HEK293T (cell line): ENCODE data around the gene EIF2B5.

Experiments
- CTCF ChIA-PET: fragments of 350-600 bp; formaldehyde crosslinking; extraction: SDS; loops from one replicate; lab custom pipeline; 2021; ENCODE audit warnings: antibody characterized with exemption, inconsistent platforms; lab: Yijun Ruan, JAX
- POLR2A ChIA-PET: fragments of 350-600 bp; formaldehyde crosslinking; extraction: SDS; loops from one replicate; lab custom pipeline; 2020; ENCODE audit warnings: antibody characterized with exemption, inconsistent platforms; lab: Yijun Ruan, JAX
- DNase-seq: peaks from one replicate; pipeline ENCODE4 v3.0.0; 2012; ENCODE audit warnings: mixed read lengths; ENCODE audit errors: extremely low spot score
- ARNT ChIP-seq: fragments of 450-650 bp; IDR thresholded peaks from 2 replicates; pipeline ENCODE4 v1.6.1; 2017; ENCODE audit warnings: mild to moderate bottlenecking
- BHLHE40 ChIP-seq: fragments of 450-650 bp; IDR thresholded peaks from 2 replicates; pipeline ENCODE4 v1.6.1; 2016; ENCODE audit warnings: mild to moderate bottlenecking, moderate library complexity, borderline replicate concordance
- CTBP1 ChIP-seq: fragments of 450-650 bp; IDR thresholded peaks from 2 replicates; pipeline ENCODE4 v1.6.1; 2016; ENCODE audit warnings: borderline replicate concordance
- ELF4 ChIP-seq: fragments of 450-650 bp; IDR thresholded peaks from 2 replicates; pipeline ENCODE4 v1.6.1; 2017; ENCODE audit warnings: antibody characterized with exemption
- FOXA1 ChIP-seq: fragments of 450-650 bp; IDR thresholded peaks from 2 replicates; pipeline ENCODE4 v1.6.1; 2016; ENCODE audit warnings: mild to moderate bottlenecking
- FOXK2 ChIP-seq: fragments of 450-650 bp; IDR thresholded peaks from 2 replicates; pipeline ENCODE4 v1.6.1; 2016; ENCODE audit warnings: mild to moderate bottlenecking
- FOXM1 ChIP-seq: fragments of 450-650 bp; IDR thresholded peaks from 2 replicates; pipeline ENCODE4 v1.6.1; 2017; ENCODE audit warnings: mild to moderate bottlenecking, borderline replicate concordance
- HDGF ChIP-seq: fragments of 450-650 bp; IDR thresholded peaks from 2 replicates; pipeline ENCODE4 v1.6.1; 2017; ENCODE audit warnings: antibody characterized with exemption, borderline replicate concordance
- L3MBTL2 ChIP-seq: fragments of 450-650 bp; conservative IDR thresholded peaks from 2 replicates; pipeline ENCODE4 v1.6.1; 2016; ENCODE audit warnings: mild to moderate bottlenecking
- LEF1 ChIP-seq: fragments of 450-650 bp; IDR thresholded peaks from 2 replicates; pipeline ENCODE4 v1.6.1; 2017; ENCODE audit warnings: mild to moderate bottlenecking, borderline replicate concordance
- NFRKB ChIP-seq: fragments of 450-650 bp; IDR thresholded peaks from 2 replicates; pipeline ENCODE4 v1.6.1; 2016; ENCODE audit warnings: mild to moderate bottlenecking, moderate library complexity
- SP1 ChIP-seq: fragments of 450-650 bp; IDR thresholded peaks from 2 replicates; pipeline ENCODE4 v1.6.1; 2017
- SUZ12 ChIP-seq: fragments of 450-650 bp; IDR thresholded peaks from 2 replicates; pipeline ENCODE4 v1.6.1; 2016; ENCODE audit warnings: mild to moderate bottlenecking
- TARDBP ChIP-seq: fragments of 450-650 bp; IDR thresholded peaks from 2 replicates; pipeline ENCODE4 v1.6.1; 2016
- ZNF384 ChIP-seq: fragments of 450-650 bp; IDR thresholded peaks from 2 replicates; pipeline ENCODE4 v1.6.1; 2016
- TF ChIP-seq, protein P1 (sequence below): fragments of 450-650 bp; IDR thresholded peaks from 2 replicates; pipeline ENCODE4 v1.6.1; 2016

EIF2B5 gene

GRCh38 chr3:184180165-184180564 lies 45.0 kb downstream of the EIF2B5 start:
- no peak for DNase-seq
- TF ChIP-seq HDGF (no peak), LEF1 (no peak), CTBP1 (no peak), L3MBTL2 (no peak), FOXA1 (no peak), FOXM1 (no peak), BHLHE40 (no peak)
- TF ChIP-seq, protein P1, sequence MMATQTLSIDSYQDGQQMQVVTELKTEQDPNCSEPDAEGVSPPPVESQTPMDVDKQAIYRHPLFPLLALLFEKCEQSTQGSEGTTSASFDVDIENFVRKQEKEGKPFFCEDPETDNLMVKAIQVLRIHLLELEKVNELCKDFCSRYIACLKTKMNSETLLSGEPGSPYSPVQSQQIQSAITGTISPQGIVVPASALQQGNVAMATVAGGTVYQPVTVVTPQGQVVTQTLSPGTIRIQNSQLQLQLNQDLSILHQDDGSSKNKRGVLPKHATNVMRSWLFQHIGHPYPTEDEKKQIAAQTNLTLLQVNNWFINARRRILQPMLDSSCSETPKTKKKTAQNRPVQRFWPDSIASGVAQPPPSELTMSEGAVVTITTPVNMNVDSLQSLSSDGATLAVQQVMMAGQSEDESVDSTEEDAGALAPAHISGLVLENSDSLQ = no peak
- CTCF ChIA-PET = no interaction called here
- POLR2A ChIA-PET = interaction anchor here (1.5 kb wide), 1 partner anchor 46 kb away, joined by 3 read pairs; no protein-coding TSS in a partner anchor

- ChIA-PET CTCF (no interaction called here), POLR2A (interaction anchor here (1.5 kb wide), 1 partner anchor 48 kb away, joined by 3 read pairs; no protein-coding TSS in a partner anchor)
- no peak for DNase-seq
- TF ChIP-seq TARDBP = no peak
- TF ChIP-seq LEF1 = no peak
- TF ChIP-seq ZNF384 = no peak
- TF ChIP-seq L3MBTL2 = no peak
- TF ChIP-seq NFRKB = no peak
- TF ChIP-seq SUZ12 = no peak
- no peak for TF ChIP-seq ARNT
- TF ChIP-seq CTBP1 = no peak
- no peak for TF ChIP-seq BHLHE40
- no peak for TF ChIP-seq FOXK2
- TF ChIP-seq SP1 = no peak
- no peak for TF ChIP-seq HDGF
- no peak for TF ChIP-seq FOXM1
- no peak for TF ChIP-seq ELF4
- TF ChIP-seq, protein P1 = no peak
- TF ChIP-seq FOXA1 = no peak
These were observed 46.4 kb downstream of the EIF2B5 start for GRCh38 chr3:184181596-184181995.

DNA sequence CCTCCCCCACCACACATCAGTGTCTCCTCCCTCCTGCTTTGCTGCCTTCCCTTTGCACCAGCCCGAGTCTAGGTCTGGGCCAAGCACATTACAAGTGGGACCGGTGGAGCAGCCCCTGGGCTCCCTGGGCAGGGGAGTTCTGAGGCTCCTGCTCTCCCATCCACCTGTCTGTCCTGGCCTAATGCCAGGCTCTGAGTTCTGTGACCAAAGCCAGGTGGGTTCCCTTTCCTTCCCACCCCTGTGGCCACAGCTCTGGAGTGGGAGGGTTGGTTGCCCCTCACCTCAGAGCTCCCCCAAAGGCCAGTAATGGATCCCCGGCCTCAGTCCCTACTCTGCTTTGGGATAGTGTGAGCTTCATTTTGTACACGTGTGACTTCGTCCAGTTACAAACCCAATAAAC lies 48.5 kb downstream of the EIF2B5 start:
- ChIA-PET POLR2A (interaction anchor here (1.1 kb wide), 1 partner anchor 50 kb away, joined by 3 read pairs; no protein-coding TSS in a partner anchor), CTCF (interaction anchor here (0.8 kb wide), 1 partner anchor 44 kb away, joined by 3 read pairs; no protein-coding TSS in a partner anchor)
- no peak for DNase-seq
- TF ChIP-seq SUZ12 (no peak), FOXA1 (no peak), LEF1 (no peak), ZNF384 (no peak), FOXK2 (no peak), ARNT (no peak)
- TF ChIP-seq, protein P1 = no peak

GRCh38 chr3:184184546-184185230 lies 49.5 kb downstream of the EIF2B5 start:
- ChIA-PET POLR2A (interaction anchor here (1.1 to 1.8 kb wide), 2 partner anchors 8 to 51 kb away, joined by 3 to 10 read pairs; no protein-coding TSS in a partner anchor), CTCF (no interaction called here)
- TF ChIP-seq NFRKB = no peak
- TF ChIP-seq BHLHE40 = no peak
- no peak for TF ChIP-seq FOXM1
- no peak for TF ChIP-seq FOXK2
- TF ChIP-seq SUZ12 = no peak
- TF ChIP-seq HDGF = no peak
- TF ChIP-seq LEF1 = no peak
- no peak for TF ChIP-seq ARNT
- TF ChIP-seq CTBP1 = no peak
- DNase-seq = no peak

- DNase-seq = peak; percentile 94
- no peak for TF ChIP-seq FOXA1
- TF ChIP-seq CTBP1 = no peak
- no peak for TF ChIP-seq ZNF384
- TF ChIP-seq FOXM1 = no peak
- peak; percentile 90 for TF ChIP-seq L3MBTL2
- no peak for TF ChIP-seq TARDBP
- TF ChIP-seq SP1 = no peak
- POLR2A ChIA-PET = interaction anchor here (0.7 to 1.8 kb wide), 6 partner anchors 9 to 42 kb away, joined by 3 to 13 read pairs (median 6); partner anchors contain the start of gene AP2M1
- CTCF ChIA-PET = interaction anchor here (0.7 kb wide), 1 partner anchor 9 kb away, joined by 3 read pairs; no protein-coding TSS in a partner anchor
These were observed 50.5 kb downstream of the EIF2B5 start for GRCh38 chr3:184185461-184186183.
